GM12801 (cell line): ENCODE results near the gene PLCL1.

Experiments
- CTCF ChIP-seq: IDR thresholded peaks from one replicate; pipeline ENCODE4 v1.5.1; 2011; ENCODE audit warnings: control low read depth; ENCODE audit not compliant: insufficient read length; ENCODE audit errors: extremely low read depth

Gene PLCL1

GRCh38 chr2:197804049-197804757 is at the start of gene PLCL1:
Gene PLCL1 (plus strand): TSS chr2:197804593.
- no peak for TF ChIP-seq CTCF

- TF ChIP-seq CTCF: no peak
Measured at GRCh38 chr2:197759013-197759412, 45.4 kb upstream of the PLCL1 start.

DNA sequence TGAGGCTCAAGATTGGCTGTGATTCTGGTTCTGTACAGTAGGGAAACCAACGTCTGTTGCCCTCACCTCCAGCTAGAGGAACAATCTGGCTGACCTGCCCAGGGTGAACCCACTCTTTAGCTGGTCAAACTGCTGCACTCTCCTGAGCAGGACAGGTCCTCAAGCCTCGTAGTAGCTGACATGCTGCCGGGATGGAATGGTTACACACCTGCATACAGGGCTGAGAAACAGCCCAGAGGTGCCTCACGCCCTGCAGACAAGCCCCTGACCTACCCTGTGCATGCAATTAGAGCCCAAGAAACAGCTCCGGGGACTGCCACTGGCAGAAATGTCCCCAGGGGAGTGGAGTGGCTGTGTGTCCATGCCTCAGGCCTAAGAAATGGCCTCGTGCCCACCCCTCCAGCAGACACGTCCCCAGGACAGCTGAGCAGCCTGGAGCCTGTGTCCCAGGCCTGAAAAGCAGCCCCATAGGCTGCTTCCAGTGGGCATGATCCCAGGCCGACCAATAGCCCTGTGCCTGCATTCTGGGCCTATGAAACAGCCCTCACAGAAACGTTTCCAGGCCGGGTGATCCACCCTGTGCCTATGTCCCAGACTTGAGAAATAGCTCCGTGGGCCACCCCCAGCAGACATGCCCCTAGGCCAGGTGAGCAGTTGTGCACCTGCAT is 44.6 kb upstream of the PLCL1 start:
- TF ChIP-seq CTCF: no peak

DNA sequence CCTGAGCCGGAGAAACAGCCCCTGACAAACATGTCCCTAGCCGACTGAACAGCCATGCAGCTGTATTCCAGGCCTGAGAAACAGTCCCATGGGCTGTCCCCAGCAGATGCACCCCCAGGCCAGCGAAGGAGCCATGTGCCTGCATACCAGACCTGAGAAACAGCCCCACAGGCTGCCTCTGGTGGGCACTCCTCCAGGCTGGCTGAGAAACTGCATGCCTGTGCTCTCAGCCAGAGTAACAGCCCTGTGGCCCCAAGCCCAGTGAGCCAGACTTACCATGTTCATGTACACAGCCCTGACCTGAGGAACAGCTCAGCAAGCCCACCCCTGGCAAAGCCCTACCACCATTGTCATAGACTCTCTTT is 44.1 kb upstream of the PLCL1 start:
- no peak for TF ChIP-seq CTCF

DNA sequence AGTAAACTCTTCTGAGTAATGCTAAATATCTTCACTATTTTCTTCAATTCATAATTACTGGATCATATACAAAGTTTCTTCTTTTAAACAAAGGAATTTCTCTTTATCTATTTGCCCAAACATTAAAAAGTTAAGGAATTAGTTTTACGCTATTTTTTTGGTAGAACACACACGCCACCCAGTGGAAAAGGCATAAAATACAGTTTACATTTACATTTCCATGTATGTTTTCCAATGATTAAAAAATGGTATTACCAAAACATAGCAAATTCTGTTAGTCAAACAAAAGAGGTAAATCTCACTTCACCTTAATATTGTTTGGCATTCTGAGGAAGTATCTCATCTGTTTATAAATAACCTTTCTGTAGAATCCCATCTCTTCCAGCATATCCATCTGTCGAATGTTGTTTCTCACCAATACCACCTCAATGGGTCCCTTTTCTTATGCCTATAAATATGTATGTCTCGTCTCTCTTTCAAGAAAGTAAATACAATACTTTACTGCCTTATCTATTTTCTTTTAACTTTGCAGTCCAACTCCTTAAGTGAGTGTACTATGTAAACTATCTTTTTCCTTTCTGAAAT is 26.5 kb upstream of the PLCL1 start:
- no peak for TF ChIP-seq CTCF

DNA sequence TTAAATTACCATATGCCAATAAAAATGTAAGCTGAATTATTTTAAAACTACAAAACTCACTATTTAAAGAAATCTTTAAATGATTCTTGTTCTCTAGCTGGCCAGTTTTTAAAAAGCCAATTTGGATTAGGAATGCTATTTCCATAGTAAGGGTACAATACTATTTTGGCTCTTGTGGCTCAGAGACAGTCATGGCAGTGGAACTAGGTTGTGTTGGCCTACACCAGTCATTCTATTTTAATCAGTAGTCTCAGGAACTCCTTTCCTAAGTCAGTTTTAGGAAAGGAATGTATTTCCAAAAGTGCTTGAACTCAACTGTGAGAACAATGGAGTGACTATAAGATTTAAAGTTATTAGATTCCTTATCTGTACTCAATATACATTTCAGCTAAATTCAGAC is 25.1 kb upstream of the PLCL1 start:
- no peak for TF ChIP-seq CTCF

GRCh38 chr2:197782126-197782525 is 22.3 kb upstream of the PLCL1 start:
- no peak for TF ChIP-seq CTCF
